OCI-LY1 (cell line): Measurements from ENCODE around the gene VPS45.

Experiments used
- H2AFZ ChIP-seq: fragments of 200-600 bp; sonication (generic), shearing (Covaris generic); 2 replicates; pipeline ENCODE4 v1.6.0; 2014; ENCODE audit warnings: antibody characterized with exemption, mild to moderate bottlenecking, low read length
- H3F3A ChIP-seq: fragments of 200-600 bp; sonication (generic), shearing (Covaris generic); 2 replicates; pipeline ENCODE4 v1.6.0; 2014; ENCODE audit warnings: mild to moderate bottlenecking, antibody characterized with exemption, low read length, moderate library complexity; ENCODE audit not compliant: insufficient read depth
- H3K27ac ChIP-seq: fragments of 200-600 bp; sonication (generic); 2 replicates; pipeline ENCODE4 v1.5.1; 2014; ENCODE audit warnings: low read length, mixed run types, mild to moderate bottlenecking, low read depth; ENCODE audit not compliant: poor library complexity, severe bottlenecking
- H3K27me3 ChIP-seq: fragments of 200-600 bp; sonication (generic); 2 replicates; pipeline ENCODE4 v1.6.0; 2014; ENCODE audit warnings: antibody characterized with exemption, mild to moderate bottlenecking, low read length, moderate library complexity; ENCODE audit not compliant: insufficient read depth
- H3K36me3 ChIP-seq: fragments of 200-600 bp; sonication (generic); 2 replicates; pipeline ENCODE4 v1.6.1; 2014; ENCODE audit warnings: mild to moderate bottlenecking, antibody characterized with exemption, low read length, moderate library complexity, mixed read lengths; ENCODE audit not compliant: insufficient read depth
- H3K4me1 ChIP-seq: fragments of 200-600 bp; sonication (generic); 2 replicates; pipeline ENCODE4 v1.5.1; 2014; ENCODE audit warnings: mild to moderate bottlenecking, low read length, moderate library complexity; ENCODE audit not compliant: insufficient read depth, severe bottlenecking
- H3K4me2 ChIP-seq: fragments of 200-600 bp; sonication (generic), shearing (Covaris generic); 2 replicates; pipeline ENCODE4 v1.6.1; 2014; ENCODE audit warnings: low read length
- H3K4me3 ChIP-seq: fragments of 200-600 bp; sonication (generic); 2 replicates; pipeline ENCODE4 v1.5.1; 2014; ENCODE audit warnings: low read length, low read depth, mild to moderate bottlenecking, mixed read lengths; ENCODE audit not compliant: poor library complexity, severe bottlenecking
- H3K79me2 ChIP-seq: fragments of 200-600 bp; shearing (Covaris generic); 2 replicates; pipeline ENCODE4 v1.6.1; 2016; ENCODE audit warnings: mixed run types, low read length, mixed read lengths; ENCODE audit not compliant: insufficient read depth
- H3K9ac ChIP-seq: fragments of 200-600 bp; sonication (generic), shearing (Covaris generic); 2 replicates; pipeline ENCODE4 v1.6.1; 2014; ENCODE audit warnings: mild to moderate bottlenecking, low read length, mixed read lengths
- H3K9me2 ChIP-seq: fragments of 200-600 bp; sonication (generic), shearing (Covaris generic); 2 replicates; pipeline ENCODE4 v1.6.1; 2014; ENCODE audit warnings: low read depth, mild to moderate bottlenecking, low read length, mixed read lengths
- H3K9me3 ChIP-seq: fragments of 200-600 bp; shearing (Covaris generic); 2 replicates; pipeline ENCODE4 v1.6.1; 2014; ENCODE audit warnings: low read length, mixed read lengths
- H4K20me1 ChIP-seq: fragments of 200-600 bp; sonication (generic), shearing (Covaris generic); 2 replicates; pipeline ENCODE4 v1.6.0; 2016; ENCODE audit warnings: mild to moderate bottlenecking, low read length; ENCODE audit not compliant: insufficient read depth
- CTCF ChIP-seq: fragments of 200-600 bp; sonication (generic), shearing (Covaris generic); IDR thresholded peaks from 2 replicates; pipeline ENCODE4 v1.5.1; 2017; ENCODE audit warnings: mild to moderate bottlenecking, antibody characterized with exemption, low read length, moderate library complexity, mixed read lengths
- EZH2 ChIP-seq: fragments of 200-600 bp; sonication (generic), shearing (Covaris generic); IDR thresholded peaks from 2 replicates; pipeline ENCODE4 v1.8.0; 2017; ENCODE audit warnings: borderline replicate concordance, mixed run types, mild to moderate bottlenecking, antibody characterized with exemption, low read length, moderate library complexity, mixed read lengths

The VPS45 gene

GRCh38 chr1:150186789-150187559, 119.4 kb downstream of the VPS45 start:
- Histone ChIP-seq H3K9ac (no peak overlapping the region), H3K4me2 (no peak overlapping the region)

GRCh38 chr1:150187560-150187931, 120.0 kb downstream of the VPS45 start:
- no peak overlapping the region for H2AFZ ChIP-seq

More at GRCh38 chr1:150186789-150187559, 119.4 kb downstream of the VPS45 start:
- no peaks in the 10 kb centered on the region for H3K27me3 ChIP-seq
- no peak overlapping the region for H3K27ac ChIP-seq
- no peaks in the 10 kb centered on the region for H3K36me3 ChIP-seq
- no peak overlapping the region for H3K4me3 ChIP-seq
- no peaks in the 10 kb centered on the region for H3K9me2 ChIP-seq
- no peaks in the 10 kb centered on the region for H4K20me1 ChIP-seq
- H3K79me2 ChIP-seq, result no peaks in the 10 kb centered on the region
- peaks cover 5% of the 10 kb centered on the region for H3K4me1 ChIP-seq
- H3K9me3 ChIP-seq, result no peaks in the 10 kb centered on the region
- H3F3A ChIP-seq, result no peaks in the 10 kb centered on the region
- H2AFZ ChIP-seq, result no peak overlapping the region
- TF ChIP-seq EZH2, result no peak
- TF ChIP-seq CTCF, result peak; percentile 61

GRCh38 chr1:150192012-150192411, 124.4 kb downstream of the VPS45 start:
- Histone ChIP-seq H3K4me2 (no peak overlapping the region), H3K27ac (no peak overlapping the region), H3K4me3 (no peak overlapping the region), H3K9me3 (no peaks in the 10 kb centered on the region), H3F3A (no peaks in the 10 kb centered on the region), H3K36me3 (no peaks in the 10 kb centered on the region), H3K4me1 (no peaks in the 10 kb centered on the region), H3K9me2 (no peaks in the 10 kb centered on the region), H3K27me3 (no peaks in the 10 kb centered on the region), H3K79me2 (no peaks in the 10 kb centered on the region), H4K20me1 (no peaks in the 10 kb centered on the region), H3K9ac (no peak overlapping the region), H2AFZ (no peak overlapping the region)
- TF ChIP-seq CTCF, result no peak
- TF ChIP-seq EZH2, result no peak

More at GRCh38 chr1:150187560-150187931, 120.0 kb downstream of the VPS45 start:
- no peak; the same call in 1 of the 2 replicates for TF ChIP-seq CTCF
- TF ChIP-seq EZH2, result no peak
- Histone ChIP-seq H3K9ac (no peak overlapping the region), H3K4me1 (peaks cover 5% of the 10 kb centered on the region), H3K27ac (no peak overlapping the region), H4K20me1 (no peaks in the 10 kb centered on the region), H3K79me2 (no peaks in the 10 kb centered on the region), H3K4me3 (no peak overlapping the region), H3K9me3 (no peaks in the 10 kb centered on the region), H3F3A (no peaks in the 10 kb centered on the region), H3K4me2 (no peak overlapping the region), H3K27me3 (no peaks in the 10 kb centered on the region), H3K36me3 (no peaks in the 10 kb centered on the region), H3K9me2 (no peaks in the 10 kb centered on the region)
